Mesothelial cell of epicardium (in vitro differentiated cells): ENCODE measurements around the gene GTF2A1L. TPM values are rescaled to one million over a fixed set of nuclear protein-coding genes. Genes with fewer than 3 reads are reported as not detected.
A peak's percentile ranks its signal among the peaks of the same experiment; 100 is the strongest.

Experiments
- DNase-seq, 2 experiments: peaks; one replicate each; pipeline ENCODE4 v3.0.0; 2021; ENCODE audit warnings: low spot score in 2 of 2; ENCODE audit not compliant: unreplicated experiment in 2 of 2
- H3K27ac Mint-ChIP-seq: 2 replicates; pipeline ENCODE4 v1.8.0; 2021; ENCODE audit warnings: mixed read lengths
- H3K27me3 Mint-ChIP-seq: 2 replicates; pipeline ENCODE4 v1.8.0; 2021; ENCODE audit warnings: low read depth, mixed read lengths
- H3K36me3 Mint-ChIP-seq: 2 replicates; pipeline ENCODE4 v1.8.0; 2021; ENCODE audit warnings: mixed read lengths
- H3K4me1 Mint-ChIP-seq: 2 replicates; pipeline ENCODE4 v1.8.0; 2021; ENCODE audit warnings: mixed read lengths
- H3K4me3 Mint-ChIP-seq: 2 replicates; pipeline ENCODE4 v1.8.0; 2021; ENCODE audit warnings: mild to moderate bottlenecking, moderate library complexity, mixed read lengths
- H3K9me3 Mint-ChIP-seq: 2 replicates; pipeline ENCODE4 v1.8.0; 2021; ENCODE audit warnings: mixed read lengths
- total RNA-seq: library from RNA; stranded (reverse); gene quantifications from 3 replicates; pipeline ENCODE4 v1.2.1, GENCODE V29; 2021
- TF ChIP-seq, protein P1 (sequence below): fragments of 200-600 bp; sonication (generic); IDR thresholded peaks from one replicate; pipeline ENCODE4 v1.5.0; 2021; ENCODE audit warnings: antibody characterized with exemption; ENCODE audit not compliant: unreplicated experiment

GTF2A1L gene
- total RNA-seq, 1 donor from 2014 or later = 0.69 TPM

DNA sequence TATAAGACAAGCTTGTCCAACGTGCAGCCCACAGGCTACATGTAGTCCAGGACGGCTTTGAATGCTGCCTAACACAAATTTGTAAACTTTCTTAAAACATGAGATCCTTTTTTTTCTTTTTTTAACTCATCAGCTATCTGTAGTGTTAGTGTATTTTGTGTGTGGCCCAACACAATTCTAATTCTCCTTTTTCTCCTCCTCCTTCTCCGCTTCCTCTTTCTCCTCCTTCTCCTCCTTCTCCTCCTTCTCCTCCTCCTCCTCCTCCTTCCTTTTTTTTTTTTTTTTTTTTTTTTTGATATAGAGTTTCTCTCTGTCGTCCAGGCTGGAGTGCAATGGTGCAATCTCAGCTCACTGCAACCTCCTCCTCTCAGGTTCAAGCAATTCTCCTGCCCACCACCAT, 39.3 kb upstream of the GTF2A1L start:
- TF ChIP-seq, protein P1, sequence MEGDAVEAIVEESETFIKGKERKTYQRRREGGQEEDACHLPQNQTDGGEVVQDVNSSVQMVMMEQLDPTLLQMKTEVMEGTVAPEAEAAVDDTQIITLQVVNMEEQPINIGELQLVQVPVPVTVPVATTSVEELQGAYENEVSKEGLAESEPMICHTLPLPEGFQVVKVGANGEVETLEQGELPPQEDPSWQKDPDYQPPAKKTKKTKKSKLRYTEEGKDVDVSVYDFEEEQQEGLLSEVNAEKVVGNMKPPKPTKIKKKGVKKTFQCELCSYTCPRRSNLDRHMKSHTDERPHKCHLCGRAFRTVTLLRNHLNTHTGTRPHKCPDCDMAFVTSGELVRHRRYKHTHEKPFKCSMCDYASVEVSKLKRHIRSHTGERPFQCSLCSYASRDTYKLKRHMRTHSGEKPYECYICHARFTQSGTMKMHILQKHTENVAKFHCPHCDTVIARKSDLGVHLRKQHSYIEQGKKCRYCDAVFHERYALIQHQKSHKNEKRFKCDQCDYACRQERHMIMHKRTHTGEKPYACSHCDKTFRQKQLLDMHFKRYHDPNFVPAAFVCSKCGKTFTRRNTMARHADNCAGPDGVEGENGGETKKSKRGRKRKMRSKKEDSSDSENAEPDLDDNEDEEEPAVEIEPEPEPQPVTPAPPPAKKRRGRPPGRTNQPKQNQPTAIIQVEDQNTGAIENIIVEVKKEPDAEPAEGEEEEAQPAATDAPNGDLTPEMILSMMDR = no peak
- no peak for DNase-seq
- H3K27ac Mint-ChIP-seq = no peak overlapping the region
- H3K4me1 Mint-ChIP-seq = no peaks in the 10 kb centered on the region
- no peaks in the 10 kb centered on the region for H3K27me3 Mint-ChIP-seq
- no peak overlapping the region for H3K4me3 Mint-ChIP-seq
- H3K9me3 Mint-ChIP-seq = peaks cover 18% of the 10 kb centered on the region
- peaks cover 42% of the 10 kb centered on the region for H3K36me3 Mint-ChIP-seq

GRCh38 chr2:48583961-48584360, 33.7 kb upstream of the GTF2A1L start:
- TF ChIP-seq, protein P1 = no peak
- Mint-ChIP-seq H3K27me3 (no peaks in the 10 kb centered on the region), H3K4me3 (no peak overlapping the region), H3K4me1 (peaks cover 27% of the 10 kb centered on the region), H3K27ac (no peak overlapping the region), H3K9me3 (peaks cover 20% of the 10 kb centered on the region), H3K36me3 (peaks cover 43% of the 10 kb centered on the region)
- DNase-seq = no peak

DNA sequence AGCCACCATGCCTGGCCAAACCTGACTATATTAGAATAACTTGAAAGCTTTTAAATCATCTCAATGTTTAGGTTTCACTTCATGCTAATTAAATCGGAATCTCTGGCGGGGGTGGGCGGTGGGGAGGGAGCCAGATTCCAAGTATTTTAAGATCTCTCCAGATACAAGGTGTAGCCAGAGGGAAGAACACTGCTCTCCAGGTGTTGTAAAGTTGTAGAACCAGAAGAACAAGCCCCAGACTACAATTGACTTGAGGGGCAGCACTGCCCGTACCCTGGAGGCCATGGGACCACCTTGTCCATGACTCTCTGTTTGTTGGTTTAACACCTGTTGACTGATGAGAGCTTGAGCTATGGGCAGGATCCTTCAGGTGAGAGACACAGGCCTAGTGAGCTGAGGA, 33.1 kb upstream of the GTF2A1L start:
- DNase-seq = no peak
- H3K4me3 Mint-ChIP-seq = no peak overlapping the region
- H3K27ac Mint-ChIP-seq = no peak overlapping the region
- no peaks in the 10 kb centered on the region for H3K27me3 Mint-ChIP-seq
- TF ChIP-seq, protein P1 = no peak
- H3K36me3 Mint-ChIP-seq = peaks cover 41% of the 10 kb centered on the region
- H3K4me1 Mint-ChIP-seq = peaks cover 31% of the 10 kb centered on the region
- H3K9me3 Mint-ChIP-seq = peaks cover 20% of the 10 kb centered on the region

DNA sequence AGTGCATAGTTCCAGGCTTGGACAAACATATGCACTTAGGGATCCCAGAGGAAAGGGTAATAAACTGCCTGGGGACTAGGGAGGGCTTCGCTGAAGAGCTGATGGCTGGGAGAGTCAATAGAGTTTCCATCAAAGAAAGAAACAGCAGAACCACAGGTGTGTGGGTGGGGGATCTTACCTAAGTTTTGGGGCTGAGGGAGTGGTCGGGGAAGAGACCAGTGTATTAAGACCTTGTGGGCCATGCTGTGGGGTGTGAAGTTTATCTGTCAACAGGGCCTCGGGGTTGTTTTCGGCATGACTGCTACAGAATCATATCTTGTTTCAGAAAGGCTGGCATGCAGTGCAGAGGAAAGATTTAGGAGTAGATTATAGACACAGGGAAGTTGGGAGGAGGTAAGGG, 31.2 kb upstream of the GTF2A1L start:
- TF ChIP-seq, protein P1 = no peak
- peak overlapping the region; percentile 5 for H3K27ac Mint-ChIP-seq
- peaks cover 13% of the 10 kb centered on the region for H3K9me3 Mint-ChIP-seq
- peaks cover 29% of the 10 kb centered on the region for H3K36me3 Mint-ChIP-seq
- no peak overlapping the region for H3K4me3 Mint-ChIP-seq
- peaks cover 42% of the 10 kb centered on the region for H3K4me1 Mint-ChIP-seq
- DNase-seq = no peak
- no peaks in the 10 kb centered on the region for H3K27me3 Mint-ChIP-seq

GRCh38 chr2:48587560-48587959, 30.1 kb upstream of the GTF2A1L start:
- no peak for DNase-seq
- H3K27ac Mint-ChIP-seq = peak overlapping the region; percentile 77
- H3K36me3 Mint-ChIP-seq = peaks cover 22% of the 10 kb centered on the region
- no peak overlapping the region for H3K4me3 Mint-ChIP-seq
- peaks cover 5% of the 10 kb centered on the region for H3K9me3 Mint-ChIP-seq
- TF ChIP-seq, protein P1 = no peak
- no peaks in the 10 kb centered on the region for H3K27me3 Mint-ChIP-seq
- peaks cover 46% of the 10 kb centered on the region for H3K4me1 Mint-ChIP-seq

GRCh38 chr2:48587961-48588360, 29.7 kb upstream of the GTF2A1L start:
- DNase-seq = no peak
- peaks cover 19% of the 10 kb centered on the region for H3K36me3 Mint-ChIP-seq
- H3K9me3 Mint-ChIP-seq = peaks cover 4% of the 10 kb centered on the region
- peaks cover 46% of the 10 kb centered on the region for H3K4me1 Mint-ChIP-seq
- H3K27ac Mint-ChIP-seq = peak overlapping the region; percentile 77
- no peaks in the 10 kb centered on the region for H3K27me3 Mint-ChIP-seq
- TF ChIP-seq, protein P1 = no peak
- H3K4me3 Mint-ChIP-seq = no peak overlapping the region
